ENCODE data around the gene ECHS1. TPM values are rescaled to one million over a fixed set of nuclear protein-coding genes. Genes with fewer than 3 reads are reported as not detected.

ECHS1 gene
- total and polyA plus RNA-seq, 10 of the 15 experiments (the other 5 are each of a cell fraction or from before 2014, with no cell fraction given) = 32.7 to 164 (median 62.4) TPM

- TF ChIP-seq, protein P1, sequence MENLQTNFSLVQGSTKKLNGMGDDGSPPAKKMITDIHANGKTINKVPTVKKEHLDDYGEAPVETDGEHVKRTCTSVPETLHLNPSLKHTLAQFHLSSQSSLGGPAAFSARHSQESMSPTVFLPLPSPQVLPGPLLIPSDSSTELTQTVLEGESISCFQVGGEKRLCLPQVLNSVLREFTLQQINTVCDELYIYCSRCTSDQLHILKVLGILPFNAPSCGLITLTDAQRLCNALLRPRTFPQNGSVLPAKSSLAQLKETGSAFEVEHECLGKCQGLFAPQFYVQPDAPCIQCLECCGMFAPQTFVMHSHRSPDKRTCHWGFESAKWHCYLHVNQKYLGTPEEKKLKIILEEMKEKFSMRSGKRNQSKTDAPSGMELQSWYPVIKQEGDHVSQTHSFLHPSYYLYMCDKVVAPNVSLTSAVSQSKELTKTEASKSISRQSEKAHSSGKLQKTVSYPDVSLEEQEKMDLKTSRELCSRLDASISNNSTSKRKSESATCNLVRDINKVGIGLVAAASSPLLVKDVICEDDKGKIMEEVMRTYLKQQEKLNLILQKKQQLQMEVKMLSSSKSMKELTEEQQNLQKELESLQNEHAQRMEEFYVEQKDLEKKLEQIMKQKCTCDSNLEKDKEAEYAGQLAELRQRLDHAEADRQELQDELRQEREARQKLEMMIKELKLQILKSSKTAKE (IDR thresholded peaks at IDR 0.05; ENCODE audit: low read depth, poor library complexity, severe bottlenecking) = no peak
- TF ChIP-seq IKZF2 (IDR thresholded peaks at IDR 0.05) (no peak), IRF3 (IDR thresholded peaks at IDR 0.05) (no peak), RCOR1 (conservative IDR thresholded peaks at IDR 0.05; ENCODE audit: low read depth, low read length) (no peak), MTA2 (IDR thresholded peaks at IDR 0.05; ENCODE audit: low read depth) (0 out of 2 replicates have a peak, but pooled peaks have one; percentile 18), SMAD5 (IDR thresholded peaks at IDR 0.05; ENCODE audit: low read depth) (no peak), EGR1 (IDR thresholded peaks at IDR 0.05; ENCODE audit: borderline replicate concordance in 1 of 2, low read depth in 2 of 2, low read length in 2 of 2) (0 out of 3 replicates have a peak, but pooled peaks of 1 of the 2 experiments have one; percentile 2), NR2C2 (IDR thresholded peaks at IDR 0.05; ENCODE audit: borderline replicate concordance, control insufficient read depth, insufficient read length, low read depth) (no peak), MAX (IDR thresholded peaks at IDR 0.05; ENCODE audit: low read depth, low read length) (no peak), TARDBP (IDR thresholded peaks at IDR 0.05; ENCODE audit: borderline replicate concordance) (no peak), CHD2 (IDR thresholded peaks at IDR 0.05; ENCODE audit: borderline replicate concordance, low read depth, low read length) (0 out of 2 replicates have a peak, but pooled peaks have one; percentile 25), NKRF (conservative IDR thresholded peaks at IDR 0.05) (no peak)
Measured at GRCh38 chr10:133361773-133362441, 11.2 kb downstream of the ECHS1 start (continued).

Measured in GM12878 (cell line).